Right ventricle myocardium inferior (tissue), 1 donor: Measurements from ENCODE around the gene GUCY2D. TPM values are rescaled to one million over a fixed set of nuclear protein-coding genes. Genes with fewer than 3 reads are reported as not detected.

Source experiments
- total RNA-seq: library from RNA; stranded (reverse); fragmentation: NEBNext Ultra II Directional; extraction: Animal tissue kit (Norgen Biotek cat#: 25700); gene quantifications from one replicate; pipeline ENCODE4 v1.2.1, GENCODE V29; 2021
- donor health status: DM: no; HTN: yes; CAD: no; lungs with severe emphysema.

The GUCY2D gene
- total RNA-seq, 1 donor from 2014 or later = 0.35 TPM

Other genes starting within 250 kb of the GUCY2D start
- gene KDM6B, start 168.4 kb upstream of the GUCY2D start, total RNA-seq = 25.0 TPM
- gene TMEM88, start 147.5 kb upstream of the GUCY2D start, total RNA-seq = 35.4 TPM
- gene NAA38, start 145.1 kb upstream of the GUCY2D start, total RNA-seq = 105 TPM
- 21.7 TPM for gene CYB5D1, start 144.6 kb upstream of the GUCY2D start, total RNA-seq
- gene CHD3, start 113.8 kb upstream of the GUCY2D start, total RNA-seq = 18.0 TPM
- gene RNF227, start 86.3 kb upstream of the GUCY2D start, total RNA-seq = 0.70 TPM
- gene KCNAB3, start 72.8 kb upstream of the GUCY2D start, total RNA-seq = 0.32 TPM
- 118 TPM for gene TRAPPC1, start 70.7 kb upstream of the GUCY2D start, total RNA-seq
- gene CNTROB, start 70.4 kb upstream of the GUCY2D start, total RNA-seq = 9.6 TPM
- 0.16 TPM for gene ALOX15B, start 36.4 kb downstream of the GUCY2D start, total RNA-seq
- not detected for gene ALOX12B, start 85.1 kb downstream of the GUCY2D start, total RNA-seq
- not detected for gene ALOXE3, start 115.9 kb downstream of the GUCY2D start, total RNA-seq
- gene HES7, start 121.5 kb downstream of the GUCY2D start, total RNA-seq = not detected
- gene PER1, start 149.8 kb downstream of the GUCY2D start, total RNA-seq = 124 TPM
- gene VAMP2, start 160.3 kb downstream of the GUCY2D start, total RNA-seq = 56.6 TPM
- gene TMEM107, start 173.8 kb downstream of the GUCY2D start, total RNA-seq = 6.7 TPM
- 9.2 TPM for gene BORCS6, start 187.6 kb downstream of the GUCY2D start, total RNA-seq
- 1.2 TPM for gene AURKB, start 208.0 kb downstream of the GUCY2D start, total RNA-seq
- 13.1 TPM for gene CTC1, start 245.4 kb downstream of the GUCY2D start, total RNA-seq
- gene PFAS, start 246.7 kb downstream of the GUCY2D start, total RNA-seq = 14.7 TPM